Measurements from ENCODE around the gene NCK2. TPM values are rescaled to one million over a fixed set of nuclear protein-coding genes. Genes with fewer than 3 reads are reported as not detected.

The NCK2 gene
- total and polyA plus RNA-seq, 2 of the 4 experiments (the other 2 are of a cell fraction) = 15.8 to 22.2 TPM

DNA sequence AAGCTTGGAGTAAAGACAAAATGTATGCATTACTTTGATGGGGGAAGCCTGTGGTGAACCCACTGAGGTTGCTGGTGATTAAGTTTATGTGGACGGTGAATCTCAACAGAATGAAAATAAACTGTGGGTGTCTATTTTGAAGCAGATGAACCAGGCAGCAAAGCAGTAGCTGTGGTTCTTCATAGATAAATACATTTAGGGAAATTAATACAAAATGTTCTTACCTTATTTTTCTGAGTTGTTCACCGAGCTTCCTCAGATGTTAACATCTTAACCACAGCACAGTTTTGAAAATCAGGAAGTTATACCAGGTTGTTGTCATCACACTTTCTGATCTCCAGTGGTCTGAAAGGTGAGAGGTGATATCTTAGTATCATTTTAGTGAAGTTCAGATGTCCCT lies 53.9 kb downstream of the NCK2 start:
- Histone ChIP-seq H2BK120ac (ENCODE audit: low read depth, low read length) (no peak overlapping the region; the same call in 1 of the 2 replicates), H2BK20ac (ENCODE audit: low read depth, low read length) (no peak overlapping the region), H3K9me1 (ENCODE audit: insufficient read depth, low read length) (peaks cover 21% of the 10 kb centered on the region), H3K56ac (ENCODE audit: extremely low read depth, insufficient read depth, low read length) (no peak overlapping the region), H4K5ac (ENCODE audit: low read depth, low read length) (no peak overlapping the region), H3K18ac (ENCODE audit: low read depth, low read length) (peak overlapping the region; percentile 31; the same call in 1 of the 2 replicates), H4K20me1 (ENCODE audit: insufficient read depth, low read length) (peaks cover 49% of the 10 kb centered on the region), H3K36me3 (ENCODE audit: control insufficient read depth, insufficient read depth, low read length) (peaks cover 4% of the 10 kb centered on the region; the same call in 1 of the 2 replicates), H2BK5ac (ENCODE audit: low read depth, low read length, poor library complexity, severe bottlenecking) (no peak overlapping the region), H3K79me1 (ENCODE audit: low read depth in 1 of 2, low read length in 2 of 2) (peaks cover 46 to 80% of the 10 kb centered on the region in 2 experiments), H3K14ac (replicated peaks; ENCODE audit: low read depth, low read length) (0 out of 2 replicates have a peak overlapping the region, but pooled peaks have one; percentile 9), H3K9me3 (ENCODE audit: control insufficient read depth, insufficient read depth, low read length) (no peaks in the 10 kb centered on the region), H3K4me3 (ENCODE audit: insufficient read depth, low read depth, low read length) (no peak overlapping the region), H3K9ac (ENCODE audit: low read depth, low read length) (no peak overlapping the region), H3K23ac (ENCODE audit: low read depth, low read length) (no peak overlapping the region; the same call in 1 of the 2 replicates), H3K4ac (ENCODE audit: low read depth, low read length) (no peak overlapping the region; the same call in 1 of the 2 replicates), H3K27me3 (ENCODE audit: control insufficient read depth, insufficient read depth, low read length) (no peaks in the 10 kb centered on the region), H2BK15ac (ENCODE audit: low read depth, low read length) (no peak overlapping the region), H3K27ac (ENCODE audit: insufficient read depth, low read length) (no peak overlapping the region), H3K4me1 (ENCODE audit: control insufficient read depth, insufficient read depth, low read length) (peaks cover 18% of the 10 kb centered on the region), H4K8ac (ENCODE audit: low read depth in 2 of 2, low read length in 2 of 2) (no peak overlapping the region), H2AFZ (replicated peaks; ENCODE audit: low read length, poor library complexity) (no peak overlapping the region), H3K4me2 (ENCODE audit: low read depth, low read length) (peak overlapping the region; percentile 19; the same call in 1 of the 2 replicates), H2AK5ac (ENCODE audit: low read depth, low read length) (no peak overlapping the region), H2AK9ac (replicated peaks; ENCODE audit: low read depth, low read length, poor library complexity) (no peak overlapping the region), H4K91ac (ENCODE audit: insufficient read depth, low read depth, low read length) (peak overlapping the region; percentile 43; the same call in 1 of the 2 replicates)
- ATAC-seq (ENCODE audit: low read depth) (peak; percentile 17; the same call in 1 of the 2 replicates), DNase-seq (peak; percentile 23)
- POLR2A ChIA-PET (ENCODE audit: unreplicated experiment) = no interaction called here
- CTCF ChIA-PET = no interaction called here
- TF ChIP-seq RAD21 (IDR thresholded peaks at IDR 0.05; ENCODE audit: low read length) (no peak), BHLHE40 (IDR thresholded peaks at IDR 0.05; ENCODE audit: low read depth, low read length) (no peak), CEBPB (IDR thresholded peaks at IDR 0.05; ENCODE audit: low read depth, low read length) (no peak), MAZ (IDR thresholded peaks at IDR 0.05; ENCODE audit: borderline replicate concordance, low read depth, low read length) (no peak)
- TF ChIP-seq, protein P1, sequence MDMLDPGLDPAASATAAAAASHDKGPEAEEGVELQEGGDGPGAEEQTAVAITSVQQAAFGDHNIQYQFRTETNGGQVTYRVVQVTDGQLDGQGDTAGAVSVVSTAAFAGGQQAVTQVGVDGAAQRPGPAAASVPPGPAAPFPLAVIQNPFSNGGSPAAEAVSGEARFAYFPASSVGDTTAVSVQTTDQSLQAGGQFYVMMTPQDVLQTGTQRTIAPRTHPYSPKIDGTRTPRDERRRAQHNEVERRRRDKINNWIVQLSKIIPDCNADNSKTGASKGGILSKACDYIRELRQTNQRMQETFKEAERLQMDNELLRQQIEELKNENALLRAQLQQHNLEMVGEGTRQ (IDR thresholded peaks at IDR 0.05; ENCODE audit: low read depth, low read length) = no peak
- in situ Hi-C loops (cut with MboI; ENCODE audit: low sequenced_read_pairs) (loop anchor here (25.0 kb wide), 1 partner anchor 461 kb away; the partner anchor contains the start of genes C2orf49 and TGFBRAP1), dilution Hi-C loops (cut with HindIII; ENCODE audit: low sequenced_read_pairs, unreplicated experiment) (no loop called here), intact Hi-C loops (cut with micrococcal nuclease) (no loop called here)
- WGBS, 2 experiments (ENCODE audit: extremely low coverage in 2 of 2, insufficient read length in 1 of 2) = no CpG with 5 or more reads among the region's 2 CpGs
- no TSS peak for BruUV-seq (replicated peaks)

Measured in IMR-90 (cell line).